ENCODE measurements around the gene CUEDC2.

Gene CUEDC2

DNA sequence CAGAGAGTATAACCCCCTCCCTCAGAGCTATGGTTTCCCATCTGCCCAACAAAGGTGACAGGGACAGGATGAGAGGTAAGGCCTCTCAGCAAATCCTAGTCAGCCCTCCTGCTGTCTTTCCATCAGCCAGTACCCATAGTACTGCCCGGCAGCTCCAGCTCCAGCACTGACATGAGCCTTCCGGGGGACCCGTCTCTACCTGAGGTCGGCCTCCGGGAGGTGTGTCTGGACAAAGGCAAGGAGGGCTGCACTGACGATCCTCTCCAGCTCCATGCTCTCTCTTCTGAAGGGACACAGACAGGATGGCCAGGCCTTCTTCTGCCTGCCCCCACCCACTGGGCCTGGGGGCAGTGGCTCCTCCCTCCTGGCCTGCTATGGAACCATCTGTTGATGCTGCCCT, 7.5 kb downstream of the CUEDC2 start:
- no peak for DNase-seq (ENCODE audit: low spot score)

- no peak for DNase-seq (ENCODE audit: low spot score)
Measured at GRCh38 chr10:102424145-102424544, 8.2 kb downstream of the CUEDC2 start.

- no peak for DNase-seq (ENCODE audit: low spot score)
Measured at GRCh38 chr10:102423372-102423968, 8.9 kb downstream of the CUEDC2 start.

- DNase-seq (ENCODE audit: low spot score): peak; percentile 70
Measured at GRCh38 chr10:102422545-102423129, 9.7 kb downstream of the CUEDC2 start.

- peak; percentile 40 for DNase-seq (ENCODE audit: low spot score)
Measured at GRCh38 chr10:102421757-102422512, 10.4 kb downstream of the CUEDC2 start.

DNA sequence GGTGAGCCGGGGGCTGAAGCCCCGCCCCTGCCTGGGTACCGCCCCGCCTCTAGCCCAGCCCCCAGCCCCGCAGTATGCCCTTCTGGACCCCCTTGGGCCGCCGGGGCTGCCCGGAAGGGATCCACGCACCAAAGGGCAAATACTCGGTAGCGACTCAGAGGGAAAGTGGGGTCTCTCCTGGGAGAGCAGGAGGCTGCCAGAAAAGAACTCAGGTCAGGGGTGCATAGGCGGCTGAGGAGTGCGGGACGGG, 10.9 kb downstream of the CUEDC2 start:
- no peak for DNase-seq (ENCODE audit: low spot score)

DNA sequence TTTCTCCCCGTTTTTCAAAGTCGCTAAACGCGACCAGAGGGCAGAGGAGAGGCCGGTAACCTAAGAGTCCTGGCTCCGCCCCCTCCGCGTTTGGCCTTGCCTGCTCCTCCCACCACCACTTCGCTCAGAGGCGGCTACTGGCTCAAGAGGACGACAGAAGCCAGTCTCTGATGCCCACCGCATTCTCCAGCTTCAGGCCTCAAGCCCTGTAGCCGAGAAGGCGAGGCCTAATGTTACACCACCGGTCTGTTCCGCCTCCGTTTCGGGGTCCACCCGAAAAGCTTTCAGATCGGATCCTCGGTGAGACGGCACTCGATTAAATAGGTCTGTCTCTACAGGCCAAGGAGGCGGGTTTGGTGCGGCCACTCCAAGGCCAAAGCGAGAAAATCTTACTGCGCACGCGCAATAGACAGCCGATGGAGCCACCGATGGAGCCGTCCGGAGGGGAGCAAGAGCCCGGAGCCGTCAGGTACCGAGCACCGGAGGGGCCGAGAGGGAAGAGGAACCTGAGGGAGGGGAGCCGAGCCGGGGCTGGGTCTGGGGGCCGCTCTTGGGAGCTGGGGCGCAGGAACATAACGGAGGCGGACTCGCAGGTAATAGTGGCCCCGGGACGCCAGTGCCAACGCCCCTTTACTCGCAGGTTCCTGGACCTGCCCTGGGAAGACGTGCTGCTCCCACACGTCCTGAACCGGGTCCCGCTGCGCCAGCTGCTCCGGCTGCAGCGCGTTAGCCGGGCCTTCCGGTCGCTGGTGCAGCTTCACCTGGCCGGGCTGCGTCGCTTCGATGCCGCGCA, 11.5 kb downstream of the CUEDC2 start, which contains the start of gene FBXL15:
Gene FBXL15 (plus strand): TSS at position 123 of the 793 bp plus-strand sequence. CDS start 294 bp downstream, at position 417.
- peak; percentile 98 for DNase-seq (ENCODE audit: low spot score)

- no peak for DNase-seq (ENCODE audit: low spot score)
Measured at GRCh38 chr10:102420181-102420713, 12.1 kb downstream of the CUEDC2 start.

DNA sequence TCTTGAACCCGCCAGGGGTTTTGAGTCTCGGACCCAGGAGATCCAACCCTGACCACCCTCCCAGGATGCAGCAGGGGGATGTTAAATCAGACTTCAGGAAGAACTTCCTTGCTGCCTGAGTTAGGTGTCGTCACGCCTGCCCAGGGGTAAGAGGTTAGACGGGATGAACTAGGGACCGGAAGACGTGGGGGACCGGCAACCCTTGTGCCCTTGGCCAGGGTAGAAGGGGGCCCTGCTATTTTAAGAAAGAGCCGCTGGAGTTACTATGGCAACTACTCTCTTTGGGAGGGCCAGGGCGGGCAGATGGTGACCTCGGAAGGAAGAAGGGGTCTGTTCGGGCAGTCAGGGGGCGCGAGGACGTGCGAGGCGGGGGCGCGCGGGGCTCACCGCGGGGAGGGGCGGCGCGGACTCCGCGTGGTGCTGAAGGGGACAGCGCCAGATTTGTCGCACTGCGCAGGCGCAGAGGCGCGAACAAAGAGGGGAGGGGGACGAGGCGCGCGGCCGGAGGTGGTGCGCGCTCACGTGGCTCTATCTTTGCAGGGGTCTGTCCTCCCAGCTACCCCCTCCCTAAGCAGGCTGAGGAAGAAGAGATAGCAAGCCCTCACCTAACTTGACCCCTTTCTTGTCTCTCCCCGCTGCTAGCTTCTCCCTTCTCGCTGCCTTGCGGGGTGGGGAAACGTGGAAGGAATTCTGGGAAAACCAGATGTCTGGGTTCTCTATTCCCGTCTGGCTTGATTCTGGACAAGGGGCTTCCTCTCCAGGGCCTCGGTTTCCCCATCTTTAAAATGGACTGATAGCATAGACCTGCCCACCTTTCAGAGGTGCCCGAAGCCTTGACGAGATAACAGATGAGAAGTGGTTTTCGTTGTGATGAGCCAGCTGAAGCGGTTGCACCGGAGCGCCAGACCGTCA, 12.8 kb downstream of the CUEDC2 start:
- peak; percentile 70 for DNase-seq (ENCODE audit: low spot score)

DNA sequence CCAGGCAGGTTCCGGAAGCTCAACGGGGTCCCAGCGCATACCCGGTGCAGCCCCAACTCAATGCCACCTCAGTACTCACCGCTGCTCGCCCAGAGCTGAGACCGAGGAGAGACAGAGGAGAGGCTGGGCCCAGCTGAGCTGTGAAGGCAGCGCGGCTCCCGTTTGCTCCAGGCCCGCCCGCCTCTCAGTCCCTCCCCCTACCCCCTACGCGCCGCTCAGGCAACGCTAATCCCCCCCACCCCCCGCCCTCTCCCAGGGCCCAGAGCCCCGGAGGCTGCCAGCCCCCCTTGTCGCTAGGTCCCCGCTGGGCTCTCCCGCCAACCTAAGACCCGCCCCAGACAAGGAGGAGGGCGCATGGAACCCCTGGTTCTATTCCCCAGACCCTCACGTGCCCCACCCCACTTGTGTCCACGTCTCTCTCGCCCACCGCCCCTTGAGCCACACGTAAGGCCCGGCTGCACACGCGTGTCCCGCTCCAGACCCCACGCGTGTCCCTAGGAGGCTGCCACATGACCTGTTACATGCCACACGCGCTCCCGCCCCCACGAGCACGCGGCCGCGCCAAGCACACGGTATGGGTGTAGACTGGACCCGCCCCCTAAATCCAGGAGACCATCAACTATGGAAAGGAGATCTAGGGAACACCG, 13.6 kb downstream of the CUEDC2 start, which contains the start of gene PSD:
Gene PSD (minus strand): TSS at position 164 of the 647 bp plus-strand sequence. CDS start 1,747 bp downstream, outside the sequence.
- DNase-seq (ENCODE audit: low spot score): peak; percentile 44

DNA sequence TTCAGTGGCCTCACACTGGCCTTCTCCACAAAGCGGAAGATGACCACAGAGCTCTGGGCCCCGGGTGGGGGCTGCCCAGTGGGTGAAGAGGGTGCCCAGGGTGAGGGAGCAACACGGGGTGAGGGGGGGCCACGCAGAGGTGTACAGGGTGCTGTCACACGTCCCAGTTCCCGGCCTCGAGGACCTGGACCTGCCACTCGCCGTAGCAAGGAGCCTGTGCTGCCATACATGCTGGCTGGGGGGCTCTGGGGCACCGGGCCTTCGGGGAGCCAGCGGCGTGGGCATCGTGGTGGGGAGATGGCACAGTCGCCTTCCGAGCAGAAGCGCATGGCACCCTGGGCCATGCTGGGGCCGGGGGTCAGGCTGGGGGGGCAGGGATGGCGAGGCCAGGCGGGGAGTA, 15.7 kb downstream of the CUEDC2 start:
- no peak for DNase-seq (ENCODE audit: low spot score)

DNA sequence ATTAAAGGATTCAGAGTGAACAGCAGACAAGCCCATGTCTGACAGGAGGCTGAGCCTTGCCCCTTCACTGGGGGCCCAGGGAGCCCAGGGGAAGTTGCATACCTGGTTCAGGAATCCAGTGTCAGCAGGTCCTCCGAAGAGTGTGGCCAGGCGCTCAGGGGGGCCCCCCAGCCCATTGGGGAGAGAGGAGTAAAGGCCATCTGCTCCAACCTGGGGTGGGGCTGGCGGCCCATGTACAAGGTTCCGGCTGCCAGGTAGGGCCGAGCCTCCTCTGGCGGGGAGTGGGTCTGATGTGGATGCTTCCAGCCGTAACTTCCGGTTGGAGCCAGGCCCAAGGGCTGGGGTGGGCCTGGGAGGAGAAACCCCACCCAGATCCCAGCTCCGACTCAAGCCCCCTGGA, 16.1 kb downstream of the CUEDC2 start:
- DNase-seq (ENCODE audit: low spot score): no peak

DNA sequence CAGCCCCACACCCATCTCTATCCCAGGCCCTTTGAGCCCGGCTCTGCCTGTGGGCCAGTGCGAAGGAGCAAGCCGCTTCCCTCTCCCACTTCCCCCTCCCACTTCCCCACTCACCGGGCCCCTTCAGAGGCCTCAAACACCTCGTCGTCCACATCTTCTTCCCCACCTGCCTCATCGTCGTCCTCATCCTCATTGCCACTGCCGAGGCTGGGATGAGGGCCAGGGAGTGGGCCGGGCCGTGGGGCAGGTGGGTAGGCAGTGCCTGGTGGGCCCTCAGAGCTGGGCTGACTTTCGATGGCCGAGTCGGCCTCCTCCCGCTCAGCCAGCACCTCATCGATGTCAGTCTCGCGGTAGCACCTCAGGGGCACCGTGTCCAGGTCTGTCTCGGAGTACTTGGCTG, 17.6 kb downstream of the CUEDC2 start:
- DNase-seq (ENCODE audit: low spot score): no peak

DNA sequence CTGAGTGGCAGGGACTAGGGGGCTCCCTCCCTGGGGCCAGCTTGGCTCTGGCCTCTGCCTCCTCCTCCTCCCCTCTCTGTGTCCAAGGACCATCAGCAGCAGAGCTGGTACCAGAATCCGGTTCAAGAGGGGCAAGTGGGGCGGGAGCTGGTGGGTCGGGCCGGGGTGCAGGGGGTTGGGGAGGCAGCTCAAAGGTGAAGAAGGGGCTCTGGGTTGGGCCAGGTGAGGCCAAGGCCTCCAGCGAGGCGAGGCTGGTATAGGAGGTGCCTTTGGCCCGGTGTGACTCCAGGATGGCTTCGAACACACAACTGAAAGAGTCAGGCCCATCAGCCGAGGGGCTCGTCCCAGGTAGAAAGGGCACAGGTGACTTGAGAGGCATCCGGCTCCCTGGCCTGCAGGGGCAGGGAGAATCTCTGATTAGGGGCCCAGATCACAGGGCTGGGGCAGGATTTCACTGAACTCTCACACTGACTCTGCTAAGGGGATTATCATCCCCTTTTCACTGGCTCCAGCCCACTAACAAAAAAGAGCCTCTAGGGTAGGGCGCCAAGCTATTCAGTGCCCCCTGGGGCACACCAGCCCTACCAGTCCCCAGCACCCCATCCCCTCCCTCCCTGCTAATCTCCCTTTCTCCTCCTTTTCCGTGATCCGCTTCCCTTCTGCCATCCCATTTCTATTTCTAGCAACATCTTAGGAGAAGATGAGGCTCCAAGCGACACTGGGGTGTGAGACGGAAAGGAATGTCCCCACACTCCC, 18.4 kb downstream of the CUEDC2 start:
- no peak for DNase-seq (ENCODE audit: low spot score)

- peak; percentile 58 for DNase-seq (ENCODE audit: low spot score)
Measured at GRCh38 chr10:102413053-102413705, 19.2 kb downstream of the CUEDC2 start.

- DNase-seq (ENCODE audit: low spot score): no peak
Measured at GRCh38 chr10:102412293-102412692, 20.1 kb downstream of the CUEDC2 start.

DNA sequence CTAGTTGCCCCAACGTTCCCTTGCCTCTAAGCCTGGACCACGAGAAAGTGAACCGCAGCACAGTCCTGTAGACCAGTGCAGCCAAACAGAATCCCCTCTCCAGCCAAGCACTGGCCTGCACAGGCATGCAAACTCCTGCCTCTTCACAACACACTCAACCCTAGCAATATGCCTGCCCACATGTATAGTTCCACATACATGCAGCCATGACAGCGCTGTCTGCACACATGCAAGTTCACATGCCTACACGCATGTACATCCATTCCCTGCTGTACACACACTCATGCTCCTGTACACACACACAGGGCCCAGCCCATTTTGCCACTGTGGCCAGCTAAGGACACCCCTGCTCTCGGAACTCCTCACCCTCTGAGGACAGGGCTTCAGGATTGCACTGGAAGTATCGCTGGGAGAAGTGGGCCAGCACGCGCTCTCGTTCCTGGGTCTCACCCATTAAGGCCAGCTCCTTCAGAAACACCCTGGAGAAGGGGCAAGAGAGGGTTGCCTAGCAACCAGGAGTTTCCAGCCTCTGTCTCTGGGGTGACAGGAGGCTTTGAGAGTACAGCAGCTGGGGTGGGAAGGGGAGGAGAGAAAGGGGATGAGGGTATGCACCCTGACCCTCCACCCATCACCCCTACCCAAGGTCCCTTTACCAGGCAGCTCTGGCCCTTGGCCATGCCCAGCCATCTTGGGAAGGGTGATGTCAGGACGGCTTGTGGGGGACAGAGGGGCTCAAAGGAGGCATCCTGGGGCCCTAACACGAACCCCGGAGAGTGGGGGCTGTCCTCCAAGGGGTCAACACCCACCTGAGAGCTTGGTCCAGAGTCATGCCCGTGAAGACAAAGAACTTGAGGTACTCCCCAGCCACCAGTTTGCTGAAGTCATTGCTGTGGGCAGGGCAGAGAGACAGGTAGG, 20.8 kb downstream of the CUEDC2 start:
- no peak for DNase-seq (ENCODE audit: low spot score)

DNA sequence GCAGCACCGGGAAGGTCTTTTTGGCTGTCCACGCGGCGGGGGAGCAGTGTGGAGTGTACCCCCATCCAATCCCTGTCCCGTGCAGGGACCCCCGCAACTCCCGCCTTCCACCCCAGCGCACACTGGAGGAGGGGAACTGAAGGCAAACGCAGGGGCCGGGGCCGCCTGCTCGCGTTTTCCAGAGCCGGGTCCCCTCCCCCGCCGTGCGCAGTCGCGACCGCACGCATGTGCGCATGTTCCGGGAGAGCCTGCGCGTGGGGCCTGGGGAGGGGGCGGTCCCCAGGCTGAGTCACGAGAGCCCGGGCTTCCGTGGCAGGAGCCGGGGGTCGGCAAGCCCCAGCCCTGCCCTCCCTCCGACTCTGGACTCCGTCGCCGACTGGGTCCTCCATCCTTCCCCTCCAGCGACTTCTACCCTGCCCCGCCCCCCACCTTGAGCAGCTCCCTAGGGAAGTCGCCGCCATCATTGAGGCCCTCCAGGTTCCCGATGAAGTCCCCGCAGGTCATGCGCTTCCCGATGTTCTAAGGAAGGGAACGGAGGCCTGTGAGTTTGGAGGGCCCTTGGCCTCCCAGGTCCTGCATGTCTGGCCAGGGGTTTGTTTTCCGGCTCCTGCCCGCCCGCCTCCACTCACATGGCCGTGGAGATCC, 21.8 kb downstream of the CUEDC2 start:
- DNase-seq (ENCODE audit: low spot score): no peak
